NOMO-1 treated with DMSO at 0.1 percent for 48 hours (cell line): ENCODE results near the gene FHDC1.

Experiments used
- DNase-seq: peaks from one replicate; lab custom pipeline; 2025; ENCODE audit not compliant: unreplicated experiment; lab: John Stamatoyannopoulos, UW

Gene FHDC1

GRCh38 chr4:152979731-152980330 is 43.7 kb downstream of the FHDC1 start:
- no peak for DNase-seq

- DNase-seq, result no peak
Measured at GRCh38 chr4:152981278-152981677, 45.2 kb downstream of the FHDC1 start.

GRCh38 chr4:152981842-152982241 is 45.7 kb downstream of the FHDC1 start:
- DNase-seq, result no peak

- DNase-seq, result no peak
Measured at GRCh38 chr4:152983221-152983620, 47.1 kb downstream of the FHDC1 start.

- DNase-seq, result no peak
Measured at GRCh38 chr4:152983774-152984411, 47.8 kb downstream of the FHDC1 start.

GRCh38 chr4:152988721-152989553 is 52.8 kb downstream of the FHDC1 start:
- no peak for DNase-seq

GRCh38 chr4:152989554-152989970 is 53.4 kb downstream of the FHDC1 start:
- no peak for DNase-seq

GRCh38 chr4:152990471-152991131 is 54.5 kb downstream of the FHDC1 start:
- DNase-seq, result no peak

- DNase-seq, result no peak
Measured at GRCh38 chr4:152991398-152991797, 55.3 kb downstream of the FHDC1 start.

GRCh38 chr4:152992027-152992426 is 55.9 kb downstream of the FHDC1 start:
- DNase-seq, result no peak

GRCh38 chr4:152992466-152992865 is 56.3 kb downstream of the FHDC1 start:
- no peak for DNase-seq

- DNase-seq, result no peak
Measured at GRCh38 chr4:152994038-152994437, 57.9 kb downstream of the FHDC1 start.

- no peak for DNase-seq
Measured at GRCh38 chr4:152996111-152996571, 60.0 kb downstream of the FHDC1 start.

GRCh38 chr4:152996672-152997071 is 60.5 kb downstream of the FHDC1 start:
- DNase-seq, result no peak

- no peak for DNase-seq
Measured at GRCh38 chr4:152997288-152997687, 61.2 kb downstream of the FHDC1 start.

- DNase-seq, result no peak
Measured at GRCh38 chr4:152997771-152998487, 61.8 kb downstream of the FHDC1 start.

- no peak for DNase-seq
Measured at GRCh38 chr4:152998861-152999260, 62.7 kb downstream of the FHDC1 start.

GRCh38 chr4:152999346-153000075 is 63.4 kb downstream of the FHDC1 start:
- no peak for DNase-seq

GRCh38 chr4:153000076-153000420 is 63.9 kb downstream of the FHDC1 start:
- no peak for DNase-seq

GRCh38 chr4:153001626-153002025 is 65.5 kb downstream of the FHDC1 start:
- no peak for DNase-seq
